ENCODE measurements around the gene SLC17A3.

SLC17A3 gene, protein sequence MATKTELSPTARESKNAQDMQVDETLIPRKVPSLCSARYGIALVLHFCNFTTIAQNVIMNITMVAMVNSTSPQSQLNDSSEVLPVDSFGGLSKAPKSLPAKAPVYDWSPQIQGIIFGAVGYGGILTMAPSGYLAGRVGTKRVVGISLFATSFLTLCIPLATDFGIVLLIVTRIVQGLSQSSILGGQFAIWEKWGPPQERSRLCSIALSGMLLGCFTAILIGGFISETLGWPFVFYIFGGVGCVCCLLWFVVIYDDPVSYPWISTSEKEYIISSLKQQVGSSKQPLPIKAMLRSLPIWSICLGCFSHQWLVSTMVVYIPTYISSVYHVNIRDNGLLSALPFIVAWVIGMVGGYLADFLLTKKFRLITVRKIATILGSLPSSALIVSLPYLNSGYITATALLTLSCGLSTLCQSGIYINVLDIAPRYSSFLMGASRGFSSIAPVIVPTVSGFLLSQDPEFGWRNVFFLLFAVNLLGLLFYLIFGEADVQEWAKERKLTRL

DNA sequence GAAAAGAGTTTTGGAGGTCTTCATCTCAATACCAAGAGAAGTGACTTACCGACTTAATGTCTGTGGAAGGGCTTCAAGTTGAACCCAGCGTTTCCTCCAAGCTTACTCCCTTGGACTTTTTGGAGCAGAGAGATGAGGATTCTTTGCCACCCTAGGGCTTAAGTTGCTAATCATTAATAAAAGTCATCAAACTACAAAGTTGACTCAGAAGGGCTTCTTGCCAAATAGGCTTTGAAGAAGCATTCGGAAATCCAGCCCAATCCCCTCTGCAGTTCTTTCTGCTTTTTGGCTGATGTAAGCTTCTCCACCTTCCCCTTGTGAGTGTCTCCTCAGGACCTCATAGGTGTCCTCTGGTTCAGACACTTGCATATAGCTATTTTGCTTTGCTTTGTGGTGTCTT, at the start of gene SLC17A3:
SLC17A3 (minus strand) TSS at position 126 of the 400 bp plus-strand sequence. CDS start 5,856 bp downstream, outside the sequence.
- DNase-seq (ENCODE audit: low spot score), result no peak

DNA sequence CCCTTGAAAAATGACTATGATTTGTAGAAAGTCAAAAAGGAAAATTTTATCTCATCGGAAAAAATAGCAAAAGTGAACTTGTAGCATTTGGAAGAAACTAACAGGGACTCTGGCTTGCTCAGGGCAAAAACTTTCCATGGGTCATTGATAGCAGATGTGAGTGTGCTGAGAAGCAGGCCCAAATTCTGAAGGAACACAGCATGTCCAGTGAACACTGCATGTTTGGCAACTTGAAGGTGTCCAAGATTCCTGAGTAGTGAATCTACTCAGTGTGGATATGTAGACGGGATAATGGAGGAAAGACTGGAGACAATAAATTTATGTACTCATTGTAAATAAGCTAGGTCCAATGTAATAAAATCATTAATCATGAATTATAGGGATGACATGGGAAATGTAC, 48.3 kb upstream of the SLC17A3 start:
- no peak for DNase-seq (ENCODE audit: low spot score)

DNA sequence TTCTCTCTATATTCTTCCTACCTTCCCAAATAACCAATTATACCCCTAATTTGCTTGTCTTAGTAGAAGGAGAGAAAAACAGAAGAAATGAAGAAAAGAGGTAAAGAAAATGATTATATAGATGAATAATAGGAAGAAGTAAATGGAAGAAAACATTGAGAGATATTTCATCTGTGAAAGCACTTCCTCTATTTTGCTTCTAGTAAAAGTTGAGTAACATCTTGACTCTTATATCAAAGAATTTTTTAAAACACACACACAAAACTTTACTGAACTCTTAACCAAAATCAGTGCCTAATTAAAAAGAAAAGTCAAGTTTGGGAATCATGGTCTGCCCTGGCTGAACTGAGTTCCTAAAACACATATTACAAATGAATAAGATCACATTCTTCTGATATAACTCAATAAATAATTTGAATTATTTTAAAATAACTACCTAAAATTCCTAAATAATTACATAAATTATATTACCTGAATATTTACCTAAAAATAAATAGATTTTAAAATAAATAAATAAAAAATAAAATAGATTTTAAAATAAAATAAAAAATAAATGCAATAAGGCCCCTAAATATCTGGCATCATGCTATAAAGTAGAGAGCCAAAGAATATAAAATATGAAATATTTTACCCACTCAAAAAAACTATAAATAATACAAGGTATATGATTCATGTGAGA, 47.6 kb upstream of the SLC17A3 start:
- DNase-seq (ENCODE audit: low spot score), result no peak

DNA sequence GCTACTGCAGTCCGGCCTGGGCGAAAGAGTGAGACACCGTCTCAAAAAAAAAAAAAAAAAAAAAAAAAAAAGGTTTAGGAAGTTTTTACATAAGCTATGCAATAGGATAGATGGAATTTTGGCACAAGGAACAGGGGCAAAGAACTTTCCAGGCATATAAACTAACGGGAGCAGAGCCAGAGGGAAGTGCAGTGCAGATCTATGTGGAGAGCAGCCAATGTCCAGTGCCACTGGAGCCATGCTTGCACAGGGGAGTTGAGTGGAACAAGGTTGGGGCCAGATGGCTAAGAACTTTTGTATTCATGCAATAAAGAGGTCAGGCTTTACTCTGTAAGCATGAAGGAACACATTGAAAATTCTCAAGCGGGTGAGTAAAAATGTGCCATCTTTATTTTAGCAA, 45.6 kb upstream of the SLC17A3 start:
- DNase-seq (ENCODE audit: low spot score), result no peak

DNA sequence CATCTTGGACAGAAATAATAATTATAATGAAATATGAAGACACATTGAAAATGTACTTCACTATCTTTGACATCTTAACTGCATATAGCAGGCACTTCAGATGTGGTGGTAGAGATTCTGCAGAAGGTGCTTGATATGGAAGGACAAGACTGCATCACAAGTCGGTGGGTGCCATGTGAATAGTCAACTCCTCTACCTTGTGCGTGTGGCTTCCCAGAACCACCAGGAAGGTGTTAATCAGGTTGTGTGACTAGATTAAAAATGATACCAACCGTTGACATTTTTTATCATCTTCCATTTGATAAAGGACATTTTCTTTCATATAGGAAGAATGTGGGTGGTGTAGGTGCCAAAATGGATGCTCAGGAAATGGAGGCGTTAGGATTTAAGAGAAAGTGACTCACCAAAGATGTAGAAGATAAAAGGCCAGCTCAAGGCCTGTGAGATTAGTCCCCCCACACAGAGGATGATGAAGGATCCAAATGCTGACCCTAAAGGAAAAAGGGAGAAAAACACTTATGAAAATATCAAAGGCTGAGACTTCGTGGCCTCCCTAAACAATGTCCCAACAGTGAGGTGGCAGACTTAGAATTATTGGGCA, 44.1 kb upstream of the SLC17A3 start:
- no peak for DNase-seq (ENCODE audit: low spot score)

DNA sequence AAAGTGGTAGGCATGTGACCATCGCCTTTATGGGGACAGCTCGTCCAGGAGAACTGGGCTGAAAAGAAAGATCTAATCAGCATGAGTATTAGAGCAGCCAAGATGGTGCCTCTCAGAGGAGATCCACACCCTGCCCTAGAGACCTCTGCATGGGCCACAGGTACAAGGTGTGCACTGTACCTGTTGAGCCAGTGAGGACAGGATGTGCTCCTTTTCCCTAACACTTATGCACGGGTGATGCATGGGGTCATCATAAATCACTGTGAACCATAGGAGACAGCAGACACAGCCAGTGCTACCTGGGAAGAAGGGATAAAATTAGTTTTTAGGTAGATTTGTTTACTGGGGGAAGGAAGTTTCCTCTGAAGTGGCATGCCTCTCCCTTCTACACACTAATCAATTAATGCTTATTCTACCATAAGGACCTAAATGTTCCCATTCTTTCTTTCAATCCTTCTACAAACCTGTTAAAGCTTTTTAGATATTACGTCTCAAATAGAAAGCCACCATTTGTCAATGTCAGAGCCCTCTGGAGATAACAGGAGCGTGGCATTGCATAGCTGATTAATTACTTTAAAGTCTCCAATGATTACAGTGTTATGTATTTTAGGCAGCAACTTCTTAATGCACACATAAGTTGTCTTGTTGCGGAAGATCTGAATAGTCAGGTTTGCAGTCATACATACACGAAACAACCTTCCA, 42.9 kb upstream of the SLC17A3 start:
- no peak for DNase-seq (ENCODE audit: low spot score)

DNA sequence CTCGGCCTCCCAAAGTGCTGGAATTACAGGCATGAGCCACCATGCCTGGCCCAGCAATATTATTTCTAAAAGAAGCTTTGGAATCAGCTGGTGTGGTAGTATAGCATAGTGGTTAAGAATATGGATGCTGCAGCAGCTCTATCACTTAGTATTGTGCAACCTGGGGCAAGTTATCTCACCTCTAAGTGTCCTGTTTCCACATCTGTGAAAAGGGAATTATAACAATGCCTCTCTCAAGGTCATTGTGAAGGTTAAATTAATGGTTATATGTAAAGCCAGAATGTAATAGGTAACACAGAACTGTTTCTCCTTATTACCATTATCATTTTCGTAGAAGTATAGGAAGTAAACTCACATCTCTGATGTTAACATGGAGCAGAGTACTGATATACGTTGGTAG, 42.3 kb upstream of the SLC17A3 start:
- no peak for DNase-seq (ENCODE audit: low spot score)

DNA sequence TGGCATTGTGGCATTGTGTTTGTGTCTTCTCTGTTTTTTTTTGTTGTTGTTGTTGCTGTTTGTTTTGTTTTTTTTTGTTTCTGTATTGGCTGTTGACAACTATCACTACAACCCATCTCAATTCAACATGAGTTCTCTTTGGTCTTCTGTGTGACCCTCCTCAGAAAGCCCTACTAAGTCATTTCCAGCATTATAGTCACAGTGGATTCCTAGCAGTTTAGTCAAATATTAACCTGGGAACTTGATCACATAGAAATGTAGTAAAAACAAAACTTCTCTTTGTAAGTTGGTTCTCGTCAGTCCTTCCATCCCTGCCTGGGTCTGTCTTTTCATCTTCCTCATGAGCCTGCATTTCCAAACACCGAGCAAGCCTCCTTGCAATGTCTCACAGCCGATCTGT, 39.7 kb upstream of the SLC17A3 start:
- peak; percentile 12 for DNase-seq (ENCODE audit: low spot score)

DNA sequence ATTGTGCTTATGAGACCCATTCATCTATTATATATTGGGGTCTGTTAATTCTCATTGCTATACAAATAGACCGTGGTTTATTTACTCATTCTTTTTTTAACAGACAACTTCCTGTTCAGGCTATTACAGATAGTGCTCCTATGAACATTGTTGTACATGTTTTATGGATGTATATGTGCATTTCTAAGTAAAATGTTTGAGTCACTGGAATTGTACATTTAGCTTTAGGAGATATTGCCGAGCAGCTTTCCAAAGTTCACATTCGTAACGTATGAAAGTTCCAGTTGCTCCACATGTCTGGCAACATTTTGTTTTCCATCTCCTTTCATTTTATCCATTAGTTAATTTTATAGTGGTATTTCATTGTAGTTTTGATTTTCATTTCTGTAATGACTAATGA, 37.3 kb upstream of the SLC17A3 start:
- no peak for DNase-seq (ENCODE audit: low spot score)

DNA sequence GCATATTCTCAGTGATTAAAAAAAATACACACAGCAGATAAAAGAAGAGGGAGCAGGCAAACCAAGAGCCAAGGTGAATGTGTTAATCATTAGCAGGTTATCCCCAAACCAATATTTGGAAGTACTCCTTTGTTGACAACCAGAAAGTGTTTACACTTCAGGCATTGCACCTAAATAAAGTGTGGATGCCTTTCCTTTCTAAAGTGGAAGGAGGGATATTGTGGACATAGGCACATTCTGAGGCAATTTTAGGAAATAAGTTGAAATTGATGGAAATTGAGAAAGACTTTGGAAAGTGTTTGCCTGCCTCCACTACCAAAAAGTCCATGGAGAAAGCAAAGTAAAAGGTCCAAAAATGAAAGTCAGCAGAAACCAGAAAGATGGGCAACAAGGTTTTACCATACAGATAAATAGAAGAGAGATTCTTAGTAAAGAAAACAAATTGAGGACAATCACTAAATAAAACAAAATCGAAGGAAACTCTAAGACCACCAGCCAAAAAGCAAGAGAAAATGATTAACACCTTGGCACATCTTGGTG, 33.5 kb upstream of the SLC17A3 start:
- DNase-seq (ENCODE audit: low spot score), result no peak

DNA sequence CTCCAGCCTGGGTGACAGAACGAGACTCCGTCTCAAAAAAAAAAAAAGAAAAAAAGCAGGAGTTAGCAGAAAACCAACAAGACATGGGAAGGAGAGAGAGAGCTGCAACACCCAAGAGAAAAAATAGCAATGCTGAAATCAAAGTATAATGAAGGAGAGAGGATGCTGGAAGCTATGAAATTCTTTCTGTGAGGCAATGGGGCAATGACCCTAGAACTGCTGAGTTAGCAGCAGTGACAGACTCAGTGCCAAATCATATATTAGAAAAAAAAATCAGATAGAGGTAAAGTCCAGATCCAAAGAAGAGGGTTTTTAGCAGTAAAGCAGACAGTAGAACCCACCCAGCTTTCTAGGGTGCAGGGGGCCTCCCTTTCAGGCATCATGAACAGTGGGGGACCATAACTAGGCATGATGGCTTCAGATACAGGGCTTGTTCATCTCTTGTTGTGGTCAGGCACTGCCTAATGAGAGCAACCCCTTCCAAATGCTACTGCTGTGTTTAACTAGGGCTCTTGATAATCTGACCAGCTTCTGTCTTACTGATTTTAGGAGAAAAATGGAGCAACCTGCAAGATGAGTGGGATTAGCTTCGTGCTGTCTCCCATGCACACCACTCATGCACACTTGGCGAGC, 29.5 kb upstream of the SLC17A3 start:
- DNase-seq (ENCODE audit: low spot score), result no peak

DNA sequence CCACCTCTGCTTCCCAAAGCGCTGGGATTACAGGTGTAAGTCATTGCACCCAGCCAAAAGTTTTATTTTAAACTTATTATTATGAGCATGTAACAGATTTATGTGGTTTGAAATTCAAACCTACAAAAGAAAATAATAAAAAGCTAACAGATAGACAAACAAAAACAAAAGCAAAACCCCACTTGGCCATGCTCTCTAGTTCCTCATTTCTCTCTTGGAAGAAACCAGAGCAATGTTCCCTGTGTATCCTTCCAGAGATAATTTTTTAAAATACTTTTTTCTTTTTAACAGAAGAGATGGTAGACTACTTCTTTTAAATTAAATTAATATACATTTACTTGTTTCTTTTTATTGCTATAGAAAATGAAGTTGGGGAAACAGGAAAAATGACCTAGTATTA, 28.0 kb upstream of the SLC17A3 start:
- DNase-seq (ENCODE audit: low spot score), result no peak

DNA sequence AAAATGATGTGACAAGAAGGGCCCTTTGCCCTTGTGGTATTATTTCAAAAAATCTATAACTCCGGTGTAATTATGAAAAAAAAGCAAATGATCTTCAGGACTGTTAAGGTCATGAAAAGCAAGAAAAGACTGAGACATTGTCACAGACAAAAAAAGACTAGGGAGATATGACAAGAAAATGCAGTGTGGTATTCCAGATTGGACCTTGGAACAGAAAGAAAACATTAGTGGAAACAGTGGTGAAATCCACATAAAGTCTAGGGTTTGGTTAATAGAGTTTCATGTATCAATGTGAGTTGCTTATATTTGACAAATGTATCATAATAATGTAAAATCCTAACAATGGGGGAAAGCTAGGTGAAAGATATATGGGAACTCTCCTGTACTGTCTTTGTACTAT, 26.8 kb upstream of the SLC17A3 start:
- no peak for DNase-seq (ENCODE audit: low spot score)

DNA sequence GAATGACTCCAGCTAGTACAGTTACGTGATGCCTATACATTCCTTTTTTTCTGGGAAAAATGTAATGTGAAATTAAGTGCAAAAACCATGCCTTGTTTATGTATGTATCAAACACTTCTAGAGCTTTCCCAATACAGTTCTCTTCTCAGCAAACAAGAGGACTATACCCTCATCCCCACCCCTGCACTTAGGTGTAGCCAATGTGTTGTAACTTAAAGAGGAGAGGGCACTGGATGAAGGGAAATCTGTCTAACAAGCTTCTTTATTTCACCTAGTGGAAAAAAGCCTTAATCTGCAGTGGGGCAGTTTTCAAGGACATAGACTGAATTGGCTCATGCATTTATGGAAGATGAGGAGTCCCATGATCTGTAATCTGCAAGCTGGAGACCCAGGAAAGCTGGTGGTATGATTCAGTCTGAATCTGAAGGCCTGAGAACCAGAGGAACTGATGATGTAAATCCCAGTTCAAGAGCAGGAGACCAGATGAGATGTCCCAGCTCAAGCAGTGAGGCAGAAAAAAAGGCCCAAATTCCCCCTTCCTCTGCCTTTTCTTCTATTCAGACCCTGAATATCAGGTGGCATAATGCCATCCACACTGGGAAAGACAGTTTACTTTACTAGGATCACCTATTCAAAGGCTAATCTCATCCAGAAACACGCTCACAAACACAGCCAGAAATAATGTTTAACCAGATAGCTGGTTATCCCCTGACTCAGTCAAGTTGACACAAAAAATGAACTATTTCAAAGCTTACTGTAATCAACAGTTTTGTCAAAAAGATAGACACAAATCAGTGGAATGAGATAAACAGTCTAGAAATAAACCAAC, 25.8 kb upstream of the SLC17A3 start:
- no peak for DNase-seq (ENCODE audit: low spot score)

DNA sequence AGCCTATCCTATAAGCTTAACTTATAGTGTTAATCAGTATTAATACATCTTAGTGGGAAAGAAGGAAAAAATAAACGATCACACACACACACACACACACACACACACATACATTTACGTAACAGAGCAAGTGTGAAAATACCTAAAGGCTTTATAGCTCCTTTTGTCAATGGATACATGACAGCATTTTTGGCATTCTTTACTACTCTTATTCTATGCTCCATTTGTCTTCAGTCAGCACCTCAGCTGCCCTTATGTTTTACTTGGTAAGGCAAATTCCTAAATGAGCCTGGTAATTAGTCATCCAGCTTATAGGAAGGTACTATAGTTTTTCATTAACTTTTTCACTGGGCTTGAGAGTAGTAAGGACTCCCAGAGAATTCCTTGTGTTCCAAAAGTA, 25.1 kb upstream of the SLC17A3 start:
- DNase-seq (ENCODE audit: low spot score), result no peak

DNA sequence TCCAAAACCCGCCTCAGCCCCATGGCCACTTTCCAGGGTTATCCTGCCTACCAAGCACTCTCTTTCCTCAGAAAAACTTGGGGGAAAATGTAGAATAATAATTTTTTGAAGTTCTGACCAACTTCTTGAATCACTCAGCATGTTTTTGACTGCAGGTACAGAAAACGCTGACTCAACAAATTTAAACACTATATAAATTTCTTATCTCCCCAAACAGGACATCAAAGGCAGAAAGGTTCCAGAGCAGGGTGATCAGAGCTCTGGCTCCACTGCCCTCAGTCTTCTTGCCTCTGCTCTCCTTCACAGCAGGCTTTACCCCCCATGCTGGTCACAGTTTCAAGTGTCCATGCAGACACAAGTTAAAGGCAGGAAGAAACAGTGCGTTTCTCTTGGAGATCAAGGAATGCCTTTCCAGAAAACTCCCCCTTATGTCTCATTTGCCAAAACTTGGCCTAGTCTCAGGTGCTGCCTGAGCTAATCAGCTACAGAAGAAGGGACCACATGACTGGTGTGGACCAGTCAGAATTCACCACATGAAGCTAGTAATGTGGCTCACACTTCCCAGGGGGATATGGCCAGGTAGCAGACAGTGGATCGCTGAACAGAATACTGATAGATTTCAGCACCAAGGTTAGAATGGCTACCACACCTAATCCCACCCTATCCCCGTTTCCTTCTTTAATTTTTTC, 24.4 kb upstream of the SLC17A3 start:
- DNase-seq (ENCODE audit: low spot score), result no peak

DNA sequence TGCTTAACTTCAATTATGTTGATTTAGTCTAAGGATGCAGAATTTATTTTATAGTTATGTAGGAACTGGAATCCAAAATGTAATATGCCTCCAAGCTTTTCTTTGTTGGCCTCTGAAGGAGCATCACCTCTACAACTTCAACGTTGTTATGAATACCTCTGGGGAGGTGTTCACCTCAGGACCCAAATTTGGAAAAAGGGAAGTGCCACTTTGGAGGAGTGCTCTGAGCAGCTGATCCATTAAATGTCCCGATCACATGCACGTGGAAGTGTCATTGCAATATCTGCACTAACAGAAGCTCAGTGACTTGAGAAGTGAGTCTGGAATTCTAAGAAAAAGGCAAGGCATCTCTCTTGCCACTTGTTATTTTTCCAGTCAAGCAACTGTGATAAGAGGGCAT, 22.2 kb upstream of the SLC17A3 start:
- DNase-seq (ENCODE audit: low spot score), result no peak

DNA sequence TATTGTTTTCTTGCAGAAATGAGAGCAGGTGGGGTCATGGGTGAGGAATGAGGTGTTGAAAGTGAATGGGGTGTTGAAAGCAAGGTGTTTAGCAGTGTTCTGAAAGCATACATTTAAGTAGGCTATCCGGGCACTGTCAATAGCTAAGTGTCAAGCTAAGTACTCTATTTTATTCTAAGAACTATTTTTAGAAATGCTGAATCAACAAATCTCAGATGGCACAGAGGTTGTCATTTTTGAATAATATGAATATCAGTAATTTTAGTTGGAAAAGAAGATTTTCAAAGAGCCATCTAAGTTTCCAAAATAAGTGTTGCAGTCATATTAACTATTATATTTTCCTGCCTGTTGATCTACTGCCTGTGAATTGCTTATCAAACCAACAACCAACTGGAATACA, 21.7 kb upstream of the SLC17A3 start:
- no peak for DNase-seq (ENCODE audit: low spot score)

DNA sequence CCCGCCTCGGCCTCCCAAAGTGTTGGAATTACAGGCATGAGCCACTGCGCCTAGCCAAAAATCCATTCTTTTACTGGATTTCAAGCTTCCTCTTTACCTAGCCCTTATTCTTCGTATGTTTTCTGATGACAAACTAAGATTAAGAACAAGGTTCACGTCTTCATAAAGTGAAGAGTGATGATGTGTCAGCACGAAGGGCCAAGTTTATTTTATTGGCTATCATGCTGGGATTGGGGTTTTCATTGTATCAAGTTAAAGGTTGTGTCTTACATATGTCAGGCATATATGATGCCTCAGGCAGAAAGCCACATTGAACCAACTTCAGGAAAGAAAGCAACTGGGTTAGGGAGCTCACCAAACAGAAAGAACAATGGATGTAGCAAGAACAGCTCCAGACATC, 19.7 kb upstream of the SLC17A3 start:
- DNase-seq (ENCODE audit: low spot score), result no peak

DNA sequence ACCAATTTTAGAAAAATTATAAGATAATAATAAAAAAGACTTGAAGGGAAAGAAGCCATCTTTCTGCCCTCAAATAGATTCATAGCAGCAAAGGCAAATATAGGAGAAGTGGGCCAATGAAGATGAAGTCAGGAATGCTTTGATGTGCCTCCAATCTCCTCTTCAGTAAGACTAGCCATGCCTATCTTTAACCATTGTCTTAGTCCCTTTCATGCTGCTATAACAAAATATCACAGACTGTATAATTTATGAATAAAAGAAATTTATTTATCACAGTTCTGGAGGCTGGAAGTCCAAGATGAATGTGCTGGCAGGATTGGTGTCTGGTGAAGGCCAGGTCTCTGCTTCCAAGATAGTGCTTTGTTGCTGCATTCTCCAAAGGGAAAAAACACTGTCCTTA, 18.8 kb upstream of the SLC17A3 start:
- DNase-seq (ENCODE audit: low spot score), result no peak

Data from activated CD4-positive, alpha-beta T cell treated with anti-CD3 and anti-CD28 coated beads, Interleukin-2, Interleukin-4, amounts not matched to agents 100 ng/mL and 50 ng/mL, durations not matched to agents 16 hours and 8 hours (primary cell).